ENCODE results near the gene BOC.

DNA sequence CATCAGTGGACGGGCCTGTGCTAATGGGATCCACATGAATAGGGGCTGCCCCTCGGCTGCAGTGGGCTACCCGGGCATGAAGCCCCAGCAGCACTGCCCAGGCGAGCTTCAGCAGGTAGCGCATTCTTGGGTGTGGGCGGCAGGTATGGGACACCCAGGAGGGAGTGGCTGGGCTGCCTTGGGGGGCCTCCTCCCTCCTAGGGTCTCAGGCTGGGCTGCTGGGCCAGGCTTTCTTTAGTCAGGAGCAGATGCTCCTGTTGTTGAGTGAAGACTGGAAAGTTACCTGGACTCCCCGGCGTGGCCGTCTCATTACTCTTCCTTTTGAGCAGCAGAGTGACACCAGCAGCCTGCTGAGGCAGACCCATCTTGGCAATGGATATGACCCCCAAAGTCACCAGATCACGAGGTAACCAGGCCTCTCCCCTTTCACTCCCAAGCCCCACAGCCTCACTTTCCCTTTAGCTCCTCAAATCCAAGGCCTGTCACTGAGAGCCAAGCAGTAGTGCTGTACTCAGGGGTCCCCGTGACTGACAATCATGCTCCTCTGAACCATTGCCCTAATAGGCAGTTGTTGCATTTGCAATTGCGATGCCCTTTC lies 73.2 kb downstream of the BOC start:
- TF ChIP-seq, protein P1, sequence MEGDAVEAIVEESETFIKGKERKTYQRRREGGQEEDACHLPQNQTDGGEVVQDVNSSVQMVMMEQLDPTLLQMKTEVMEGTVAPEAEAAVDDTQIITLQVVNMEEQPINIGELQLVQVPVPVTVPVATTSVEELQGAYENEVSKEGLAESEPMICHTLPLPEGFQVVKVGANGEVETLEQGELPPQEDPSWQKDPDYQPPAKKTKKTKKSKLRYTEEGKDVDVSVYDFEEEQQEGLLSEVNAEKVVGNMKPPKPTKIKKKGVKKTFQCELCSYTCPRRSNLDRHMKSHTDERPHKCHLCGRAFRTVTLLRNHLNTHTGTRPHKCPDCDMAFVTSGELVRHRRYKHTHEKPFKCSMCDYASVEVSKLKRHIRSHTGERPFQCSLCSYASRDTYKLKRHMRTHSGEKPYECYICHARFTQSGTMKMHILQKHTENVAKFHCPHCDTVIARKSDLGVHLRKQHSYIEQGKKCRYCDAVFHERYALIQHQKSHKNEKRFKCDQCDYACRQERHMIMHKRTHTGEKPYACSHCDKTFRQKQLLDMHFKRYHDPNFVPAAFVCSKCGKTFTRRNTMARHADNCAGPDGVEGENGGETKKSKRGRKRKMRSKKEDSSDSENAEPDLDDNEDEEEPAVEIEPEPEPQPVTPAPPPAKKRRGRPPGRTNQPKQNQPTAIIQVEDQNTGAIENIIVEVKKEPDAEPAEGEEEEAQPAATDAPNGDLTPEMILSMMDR (IDR thresholded peaks at IDR 0.05; ENCODE audit: insufficient read depth, low read depth, low read length) = no peak
- no peak for TF ChIP-seq EZH2 (IDR thresholded peaks at IDR 0.05; ENCODE audit: insufficient read depth, low read length)
